ENCODE results near the gene KRTAP3-2. TPM values are rescaled to one million over a fixed set of nuclear protein-coding genes. Genes with fewer than 3 reads are reported as not detected.

Gene KRTAP3-2
- total RNA-seq, 1 experiment from 2014 or later = not detected

GRCh38 chr17:41018541-41018940 lies 18.8 kb upstream of the KRTAP3-2 start:
- ChIA-PET POLR2A (interaction anchor here (0.6 kb wide), 1 partner anchor 44 kb away, joined by 5 read pairs; no protein-coding TSS in a partner anchor), CTCF (no interaction called here)
- Histone ChIP-seq H3K36me3 (ENCODE audit: control insufficient read depth, insufficient read depth, low read length) (no peaks in the 10 kb centered on the region), H3K4me3 (ENCODE audit: low read depth in 2 of 2, low read length in 2 of 2) (no peak overlapping the region), H3K4me1 (ENCODE audit: control insufficient read depth, insufficient read depth, low read length) (no peaks in the 10 kb centered on the region), H3K27me3 (ENCODE audit: control insufficient read depth, insufficient read depth, low read length) (peaks cover under 1% of the 10 kb centered on the region; the same call in 1 of the 2 replicates), H3K27ac (ENCODE audit: low read length) (no peak overlapping the region), H3K9me3 (ENCODE audit: control insufficient read depth, insufficient read depth, low read depth, low read length) (no peaks in the 10 kb centered on the region)
- ATAC-seq (no peak), DNase-seq (ENCODE audit: low read depth, low spot score) (no peak)
- TF ChIP-seq CTCF (IDR thresholded peaks at IDR 0.05) = no peak
- TF ChIP-seq POLR2AphosphoS5 (IDR thresholded peaks at IDR 0.05; ENCODE audit: low read depth, low read length) = no peak
- TF ChIP-seq SIN3A (IDR thresholded peaks at IDR 0.05; ENCODE audit: borderline replicate concordance, insufficient read depth, low read depth, low read length) = no peak
- TF ChIP-seq TCF7L2 (IDR thresholded peaks at IDR 0.05; ENCODE audit: low read depth, low read length) = no peak
- TF ChIP-seq REST (IDR thresholded peaks at IDR 0.05; ENCODE audit: insufficient read depth in 1 of 2, low read depth in 2 of 2, low read length in 1 of 2) = no peak
- BruUV-seq (replicated peaks) = no TSS peak
- intact Hi-C loops (cut with micrococcal nuclease; ENCODE audit: unreplicated experiment) (no loop called here), in situ Hi-C loops (cut with HindIII; ENCODE audit: low pct_unique_long_range_greater_than_20kb, low sequenced_read_pairs) (no loop called here)

GRCh38 chr17:41016578-41017215 lies 17.0 kb upstream of the KRTAP3-2 start:
- ATAC-seq (no peak), DNase-seq (ENCODE audit: low read depth, low spot score) (no peak)
- intact Hi-C loops (cut with micrococcal nuclease; ENCODE audit: unreplicated experiment) (no loop called here), in situ Hi-C loops (cut with HindIII; ENCODE audit: low pct_unique_long_range_greater_than_20kb, low sequenced_read_pairs) (no loop called here)
- no peak overlapping the region for H3K4me3 ChIP-seq (ENCODE audit: low read depth in 2 of 2, low read length in 2 of 2)
- no peaks in the 10 kb centered on the region for H3K9me3 ChIP-seq (ENCODE audit: control insufficient read depth, insufficient read depth, low read depth, low read length)
- H3K36me3 ChIP-seq (ENCODE audit: control insufficient read depth, insufficient read depth, low read length) = no peaks in the 10 kb centered on the region
- ChIA-PET POLR2A (no interaction called here), CTCF (no interaction called here)
- no peak for TF ChIP-seq SIN3A (IDR thresholded peaks at IDR 0.05; ENCODE audit: borderline replicate concordance, insufficient read depth, low read depth, low read length)
- no peaks in the 10 kb centered on the region for H3K4me1 ChIP-seq (ENCODE audit: control insufficient read depth, insufficient read depth, low read length)
- no peaks in the 10 kb centered on the region; the same call in 1 of the 2 replicates for H3K27me3 ChIP-seq (ENCODE audit: control insufficient read depth, insufficient read depth, low read length)
- no TSS peak for BruUV-seq (replicated peaks)
- H3K27ac ChIP-seq (ENCODE audit: low read length) = no peak overlapping the region

GRCh38 chr17:41015454-41015853 lies 15.7 kb upstream of the KRTAP3-2 start:
- ATAC-seq = no peak
- ChIA-PET CTCF (no interaction called here), POLR2A (no interaction called here)
- in situ Hi-C loops (cut with HindIII; ENCODE audit: low pct_unique_long_range_greater_than_20kb, low sequenced_read_pairs) = no loop called here
- TF ChIP-seq POLR2AphosphoS5 (IDR thresholded peaks at IDR 0.05; ENCODE audit: low read depth, low read length) = no peak
- no peak for TF ChIP-seq SIN3A (IDR thresholded peaks at IDR 0.05; ENCODE audit: borderline replicate concordance, insufficient read depth, low read depth, low read length)
- H3K36me3 ChIP-seq (ENCODE audit: control insufficient read depth, insufficient read depth, low read length) = no peaks in the 10 kb centered on the region
- intact Hi-C loops (cut with micrococcal nuclease; ENCODE audit: unreplicated experiment) = no loop called here
- no peak overlapping the region for H3K27ac ChIP-seq (ENCODE audit: low read length)
- no peak overlapping the region for H3K4me3 ChIP-seq (ENCODE audit: low read depth in 2 of 2, low read length in 2 of 2)
- H3K4me1 ChIP-seq (ENCODE audit: control insufficient read depth, insufficient read depth, low read length) = no peaks in the 10 kb centered on the region
- no peaks in the 10 kb centered on the region for H3K9me3 ChIP-seq (ENCODE audit: control insufficient read depth, insufficient read depth, low read depth, low read length)
- no peak for DNase-seq (ENCODE audit: low read depth, low spot score)
- H3K27me3 ChIP-seq (ENCODE audit: control insufficient read depth, insufficient read depth, low read length) = no peaks in the 10 kb centered on the region; the same call in 1 of the 2 replicates
- BruUV-seq (replicated peaks) = no TSS peak
